HepG2 (cell line): ENCODE results near the gene BBS9.

Source experiments
- EP300 ChIP-seq, 3 experiments: sonication (generic) in 1 of 3; formaldehyde crosslinking in 1 of 3; IDR thresholded peaks; 2 replicates each; pipeline versions ENCODE4 v1.5.1 to v1.6.1; 2011 to 2020; ENCODE audit warnings: low read depth in 2 of 3, low read length in 2 of 3, borderline replicate concordance in 1 of 3, improper control_type of control experiment in 1 of 3, mild to moderate bottlenecking in 1 of 3, missing genetic modification reagents in 1 of 3, moderate library complexity in 1 of 3
- HOXA9 ChIP-seq: sonication (generic); formaldehyde crosslinking; IDR thresholded peaks from 2 replicates; pipeline ENCODE4 v1.8.1; 2022; ENCODE audit warnings: missing genetic modification reagents, mild to moderate bottlenecking, moderate library complexity, borderline replicate concordance
- JUN ChIP-seq: sonication (generic); formaldehyde crosslinking; IDR thresholded peaks from 2 replicates; pipeline ENCODE4 v1.4.0; 2020; ENCODE audit warnings: mild to moderate bottlenecking, missing genetic modification reagents
- MTF1 ChIP-seq: sonication (generic); formaldehyde crosslinking; IDR thresholded peaks from 2 replicates; pipeline ENCODE4 v1.5.0; 2020; ENCODE audit warnings: missing genetic modification reagents
- NPAS2 ChIP-seq: sonication (generic); formaldehyde crosslinking; IDR thresholded peaks from 2 replicates; pipeline ENCODE4 v1.8.0; 2022; ENCODE audit warnings: mild to moderate bottlenecking, missing genetic modification reagents, borderline replicate concordance
- RELA ChIP-seq: sonication (generic); formaldehyde crosslinking; IDR thresholded peaks from 2 replicates; pipeline ENCODE4 v1.4.0; 2020; ENCODE audit warnings: missing genetic modification reagents
- TAF1 ChIP-seq: sonication (generic); formaldehyde crosslinking; IDR thresholded peaks from 2 replicates; pipeline ENCODE4 v1.4.0; 2020; ENCODE audit warnings: missing genetic modification reagents

DNA sequence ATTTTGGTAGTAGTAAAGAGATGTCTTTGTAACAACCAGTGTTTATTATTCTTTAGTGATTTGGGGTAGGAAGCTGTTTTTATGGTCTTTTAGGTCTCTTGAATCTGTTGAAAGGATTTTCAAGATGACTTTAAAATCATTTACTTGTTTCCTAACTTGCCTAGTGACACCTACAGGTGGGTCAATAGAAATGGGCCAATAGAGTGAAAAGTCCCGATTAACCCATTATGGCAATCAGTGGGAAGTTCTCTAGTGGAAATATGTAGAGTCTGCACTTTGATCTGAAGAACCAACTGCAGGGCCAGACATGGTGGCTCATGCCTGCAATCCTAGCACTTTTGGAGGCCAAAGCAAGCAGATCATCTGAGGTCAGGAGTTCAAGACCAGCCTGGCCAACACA lies 401.3 kb downstream of the BBS9 start:
- TF ChIP-seq TAF1 (CRISPR knock-in tag) (no peak), EP300 (IDR thresholded peaks at IDR 0.05; ENCODE audit: low read depth in 2 of 2, low read length in 2 of 2) (no peak), EP300 (CRISPR knock-in tag; IDR thresholded peaks at IDR 0.05; ENCODE audit: borderline replicate concordance) (no peak), NPAS2 (CRISPR knock-in tag) (no peak), RELA (CRISPR knock-in tag) (no peak), JUN (CRISPR knock-in tag) (no peak), HOXA9 (CRISPR knock-in tag) (no peak), MTF1 (CRISPR knock-in tag) (no peak)
